ENCODE results near the gene BTG1. TPM values are rescaled to one million over a fixed set of nuclear protein-coding genes. Genes with fewer than 3 reads are reported as not detected.

Gene BTG1
- total and polyA plus RNA-seq, 9 of the 15 experiments (the other 6 are each of a cell fraction or from before 2014, with no cell fraction given) = 3.7 to 28.6 (median 7.4) TPM

DNA sequence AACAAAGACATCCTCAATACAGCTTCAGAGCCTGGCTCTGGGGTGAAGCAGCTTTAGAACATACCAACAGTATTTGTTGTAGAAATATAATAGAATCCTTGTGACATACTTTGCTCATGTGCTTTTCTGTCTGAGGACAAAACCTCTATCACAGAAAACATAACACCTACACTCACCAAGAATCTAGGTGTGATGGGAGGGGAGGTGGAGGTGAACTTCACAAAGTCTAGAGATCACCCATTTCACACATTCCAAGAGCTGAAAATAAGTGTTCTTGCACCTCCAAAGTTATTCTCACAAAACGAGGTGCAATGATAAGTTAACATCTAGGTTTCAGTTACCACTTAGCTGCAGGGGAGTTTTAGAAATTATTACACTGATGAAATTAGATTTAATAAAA is 32.7 kb upstream of the BTG1 start (continued):
- TF ChIP-seq RBFOX2 (IDR thresholded peaks at IDR 0.05; ENCODE audit: low read depth, low read length) (no peak), POLR2AphosphoS5 (IDR thresholded peaks at IDR 0.05; ENCODE audit: control insufficient read depth, insufficient read depth, low read depth, low read length) (no peak), MEF2A (IDR thresholded peaks at IDR 0.05; ENCODE audit: control insufficient read depth, low read depth, low read length) (no peak), SMC3 (conservative IDR thresholded peaks at IDR 0.05; ENCODE audit: insufficient read depth, low read depth, low read length) (no peak), SIRT6 (IDR thresholded peaks at IDR 0.05; ENCODE audit: low read depth, low read length) (no peak), GATA2 (CRISPR knock-in tag; IDR thresholded peaks at IDR 0.05) (no peak), ZNF644 (tag; IDR thresholded peaks at IDR 0.05; ENCODE audit: low read depth) (no peak), ZNF76 (CRISPR knock-in tag; IDR thresholded peaks at IDR 0.05; ENCODE audit: borderline replicate concordance) (no peak), SMAD1 (IDR thresholded peaks at IDR 0.05; ENCODE audit: low read depth, low read length, partially characterized antibody) (no peak), GABPA (tag; conservative IDR thresholded peaks at IDR 0.05; ENCODE audit: low read depth) (no peak), KDM2B (CRISPR knock-in tag; IDR thresholded peaks at IDR 0.05) (no peak), POLR2G (IDR thresholded peaks at IDR 0.05; ENCODE audit: low read depth, low read length) (no peak), ATF3 (IDR thresholded peaks at IDR 0.05) (no peak), ATF3 (CRISPR knock-in tag; conservative IDR thresholded peaks at IDR 0.05) (no peak)

Data from K562 (cell line).